CD14-positive monocyte (primary cell): ENCODE data around the gene SRSF12. TPM values are rescaled to one million over a fixed set of nuclear protein-coding genes. Genes with fewer than 3 reads are reported as not detected.

Source experiments
- DNase-seq, 3 donors: peaks; one replicate each; pipeline ENCODE4 v3.0.0-alpha.2; 2011 to 2022
- H2AFZ ChIP-seq: 2 replicates; pipeline ENCODE4 v1.6.0; 2012; ENCODE audit warnings: mild to moderate bottlenecking, low read depth, low read length, inconsistent platforms; ENCODE audit not compliant: insufficient read depth, poor library complexity, severe bottlenecking
- H3K27ac ChIP-seq, 2 donors: 1 replicate in 1 of 2; 2 replicates in 1 of 2; pipeline ENCODE4 v1.5.1; 2012 to 2013; ENCODE audit warnings: low read length in 2 of 2, control low read depth in 1 of 2, inconsistent platforms in 1 of 2, low read depth in 1 of 2, mild to moderate bottlenecking in 1 of 2
- H3K27me3 ChIP-seq, 2 donors: one replicate each; pipeline versions ENCODE4 v1.6.0 to v1.6.1; 2011 to 2013; ENCODE audit warnings: low read length in 2 of 2; ENCODE audit not compliant: control insufficient read depth in 2 of 2, insufficient read depth in 2 of 2
- H3K36me3 ChIP-seq, 2 donors: replicated peaks in 1 of 2; 1 replicate in 1 of 2; 2 replicates in 1 of 2; pipeline versions ENCODE4 v1.5.1 to v1.6.1; 2012 to 2013; ENCODE audit warnings: low read length in 2 of 2, control low read depth in 1 of 2, inconsistent platforms in 1 of 2, mild to moderate bottlenecking in 1 of 2; ENCODE audit not compliant: insufficient read depth in 2 of 2, control insufficient read depth in 1 of 2
- H3K4me1 ChIP-seq, 2 donors: 1 replicate in 1 of 2; 2 replicates in 1 of 2; pipeline versions ENCODE4 v1.5.1 to v1.6.1; 2012 to 2013; ENCODE audit warnings: low read length in 2 of 2, control low read depth in 1 of 2, inconsistent platforms in 1 of 2, mild to moderate bottlenecking in 1 of 2, moderate library complexity in 1 of 2; ENCODE audit not compliant: insufficient read depth in 2 of 2, control insufficient read depth in 1 of 2
- H3K4me2 ChIP-seq: replicated peaks from 2 replicates; pipeline ENCODE3; 2012; ENCODE audit warnings: low read length, moderate library complexity, mild to moderate bottlenecking; ENCODE audit not compliant: poor library complexity, severe bottlenecking; ENCODE audit errors: extremely low read depth
- H3K4me3 ChIP-seq, 3 experiments: fragments of 200-600 bp in 1 of 3; sonication (generic) in 1 of 3; replicated peaks in 1 of 3; 1 replicate in 2 of 3; 2 replicates in 1 of 3; pipeline ENCODE4 v1.5.1; 2011 to 2013; ENCODE audit warnings: low read length in 3 of 3, mild to moderate bottlenecking in 3 of 3, control low read depth in 2 of 3, low read depth in 2 of 3, inconsistent platforms in 1 of 3, moderate library complexity in 1 of 3
- H3K79me2 ChIP-seq: 2 replicates; pipeline ENCODE4 v1.6.0; 2012; ENCODE audit warnings: mild to moderate bottlenecking, control low read depth, inconsistent platforms, low read length, moderate library complexity; ENCODE audit not compliant: insufficient read depth
- H3K9ac ChIP-seq: 2 replicates; pipeline ENCODE4 v1.6.0; 2017; ENCODE audit warnings: low read length, mild to moderate bottlenecking; ENCODE audit not compliant: insufficient read depth, poor library complexity, severe bottlenecking
- H3K9me3 ChIP-seq, 2 donors: replicated peaks in 1 of 2; 1 replicate in 1 of 2; 2 replicates in 1 of 2; pipeline versions ENCODE4 v1.5.1 to v1.6.1; 2012 to 2013; ENCODE audit warnings: low read length in 2 of 2, control low read depth in 1 of 2; ENCODE audit not compliant: control insufficient read depth in 1 of 2, insufficient read depth in 1 of 2
- H4K20me1 ChIP-seq: 2 replicates; pipeline ENCODE4 v1.6.0; 2012; ENCODE audit warnings: mild to moderate bottlenecking, low read length, control low read depth, moderate library complexity; ENCODE audit not compliant: insufficient read depth
- H3K27ac Mint-ChIP-seq, 7 donors: one replicate each; pipeline ENCODE4 v1.8.0; 2020; ENCODE audit warnings: mild to moderate bottlenecking in 7 of 7, mixed read lengths in 7 of 7, moderate library complexity in 6 of 7, inconsistent platforms in 2 of 7
- H3K27me3 Mint-ChIP-seq, 3 donors: one replicate each; pipeline ENCODE4 v1.8.0; 2021 to 2022; ENCODE audit warnings: low read depth in 3 of 3, mild to moderate bottlenecking in 3 of 3, mixed read lengths in 3 of 3, moderate library complexity in 3 of 3, inconsistent platforms in 1 of 3
- H3K36me3 Mint-ChIP-seq, 2 donors: one replicate each; pipeline ENCODE4 v1.8.0; 2020; ENCODE audit warnings: mixed read lengths in 2 of 2, inconsistent platforms in 1 of 2, mild to moderate bottlenecking in 1 of 2
- H3K4me1 Mint-ChIP-seq: one replicate; pipeline ENCODE4 v1.8.0; 2020; ENCODE audit warnings: mild to moderate bottlenecking, mixed read lengths
- H3K4me3 Mint-ChIP-seq, 2 donors: one replicate each; pipeline ENCODE4 v1.8.0; 2020; ENCODE audit warnings: mild to moderate bottlenecking in 2 of 2, mixed read lengths in 2 of 2, moderate library complexity in 1 of 2
- H3K9me3 Mint-ChIP-seq, 7 donors: one replicate each; pipeline ENCODE4 v1.8.0; 2020 to 2022; ENCODE audit warnings: mixed read lengths in 7 of 7, mild to moderate bottlenecking in 6 of 7, moderate library complexity in 6 of 7, inconsistent platforms in 2 of 7
- WGBS: methylation state at CpG from one replicate; pipeline ENCODE4 v1.1.5; 2013; ENCODE audit warnings: missing lambda C conversion rate; ENCODE audit not compliant: insufficient coverage; 5-methylcytosine and 5-hydroxymethylcytosine counted together
- intact Hi-C, 2 donors: fragments of 100-400 bp; cut with micrococcal nuclease; formaldehyde crosslinking; loops; one replicate each; pipeline versions ENCODE4 v1.15.0 to v1.15.1; 2023
- polyA plus RNA-seq, 3 donors: library from polyadenylated mRNA; depleted of rRNA in 1 of 3; unstranded in 2 of 3; stranded (reverse) in 1 of 3; fragments of 300-500 nt in 2 of 3; fragments of >200 nt in 1 of 3; fragmentation: Illumina TruSeq in 2 of 3; gene quantifications; 1 replicate in 2 of 3; 2 replicates in 1 of 3; pipeline ENCODE4 v1.2.3, GENCODE V29; 2012 to 2021
- TF ChIP-seq, protein P1 (sequence below): fragments of 200-600 bp; IDR thresholded peaks from one replicate; pipeline ENCODE4 v1.8.0; 2022; ENCODE audit warnings: antibody characterized with exemption, mild to moderate bottlenecking

The SRSF12 gene
- polyA plus RNA-seq, 3 donors, result 0.04 TPM; not detected in 2

DNA sequence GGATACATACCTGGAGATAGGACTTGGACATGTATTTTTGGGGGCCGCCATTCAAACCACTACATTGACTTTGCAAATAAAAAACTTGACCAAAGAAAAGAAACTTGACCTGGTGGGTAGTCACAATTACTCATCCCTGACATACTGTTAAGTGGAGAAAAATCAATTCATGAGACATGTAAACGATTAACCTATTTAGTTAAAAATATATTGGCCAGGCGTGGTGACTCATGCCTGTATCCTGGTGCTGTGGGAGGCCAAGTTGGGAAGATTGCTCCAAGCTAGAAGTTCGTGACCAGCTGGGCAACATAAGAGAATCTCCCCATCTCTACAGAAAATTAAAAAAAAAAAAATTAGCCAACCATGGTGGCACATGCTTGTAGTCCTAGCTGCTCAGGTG is 2.5 kb upstream of the SRSF12 start:
- Histone ChIP-seq H3K79me2 (no peaks in the 10 kb centered on the region), H3K27ac (no peak overlapping the region), H3K36me3 (no peaks in the 10 kb centered on the region), H3K9ac (no peak overlapping the region), H4K20me1 (no peaks in the 10 kb centered on the region), H2AFZ (no peak overlapping the region), H3K9me3 (no peaks in the 10 kb centered on the region), H3K4me2 (no peak overlapping the region), H3K4me1 (peaks cover 8 to 12% of the 10 kb centered on the region in 2 donors), H3K27me3 (peaks cover 3 to 17% of the 10 kb centered on the region in 2 donors), H3K4me3 (no peak overlapping the region)
- peaks cover 8% of the 10 kb centered on the region for H3K4me1 Mint-ChIP-seq
- intact Hi-C loops, result no loop called here
- H3K36me3 Mint-ChIP-seq, result no peaks in the 10 kb centered on the region
- WGBS, result no CpG with 5 or more reads among the region's 4 CpGs
- no peak overlapping the region for H3K4me3 Mint-ChIP-seq
- TF ChIP-seq, protein P1, sequence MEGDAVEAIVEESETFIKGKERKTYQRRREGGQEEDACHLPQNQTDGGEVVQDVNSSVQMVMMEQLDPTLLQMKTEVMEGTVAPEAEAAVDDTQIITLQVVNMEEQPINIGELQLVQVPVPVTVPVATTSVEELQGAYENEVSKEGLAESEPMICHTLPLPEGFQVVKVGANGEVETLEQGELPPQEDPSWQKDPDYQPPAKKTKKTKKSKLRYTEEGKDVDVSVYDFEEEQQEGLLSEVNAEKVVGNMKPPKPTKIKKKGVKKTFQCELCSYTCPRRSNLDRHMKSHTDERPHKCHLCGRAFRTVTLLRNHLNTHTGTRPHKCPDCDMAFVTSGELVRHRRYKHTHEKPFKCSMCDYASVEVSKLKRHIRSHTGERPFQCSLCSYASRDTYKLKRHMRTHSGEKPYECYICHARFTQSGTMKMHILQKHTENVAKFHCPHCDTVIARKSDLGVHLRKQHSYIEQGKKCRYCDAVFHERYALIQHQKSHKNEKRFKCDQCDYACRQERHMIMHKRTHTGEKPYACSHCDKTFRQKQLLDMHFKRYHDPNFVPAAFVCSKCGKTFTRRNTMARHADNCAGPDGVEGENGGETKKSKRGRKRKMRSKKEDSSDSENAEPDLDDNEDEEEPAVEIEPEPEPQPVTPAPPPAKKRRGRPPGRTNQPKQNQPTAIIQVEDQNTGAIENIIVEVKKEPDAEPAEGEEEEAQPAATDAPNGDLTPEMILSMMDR, result no peak
- DNase-seq, result no peak
- no peak overlapping the region for H3K27ac Mint-ChIP-seq
- peaks cover 8 to 19% (median 9%) of the 10 kb centered on the region in 3 donors for H3K27me3 Mint-ChIP-seq
- peaks cover 0 to 7% (median 3%) of the 10 kb centered on the region in 7 donors for H3K9me3 Mint-ChIP-seq

DNA sequence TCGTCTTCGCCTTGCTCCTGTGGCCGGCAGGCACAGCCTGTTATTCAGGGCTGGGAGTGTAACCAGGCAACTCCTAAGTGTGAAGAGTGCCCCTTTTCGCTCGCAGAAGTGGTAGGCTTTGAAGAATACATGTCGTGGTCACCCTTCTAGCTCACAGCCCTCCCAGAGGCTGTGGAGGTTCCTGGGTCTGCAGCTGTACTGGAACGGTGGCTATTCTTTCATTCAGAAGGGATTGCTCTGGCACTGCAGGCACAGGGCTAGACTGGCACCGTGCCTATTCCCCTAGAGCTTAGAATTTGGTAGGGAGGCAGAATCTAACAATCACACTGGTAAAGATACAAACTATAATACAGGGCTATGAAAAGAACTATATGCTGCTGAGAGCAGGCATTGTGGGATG is 1.1 kb upstream of the SRSF12 start:
- H3K4me1 Mint-ChIP-seq, result peaks cover 8% of the 10 kb centered on the region
- TF ChIP-seq, protein P1, result no peak
- no peak for DNase-seq
- Histone ChIP-seq H3K9ac (no peak overlapping the region), H4K20me1 (no peaks in the 10 kb centered on the region), H3K79me2 (no peaks in the 10 kb centered on the region), H3K4me3 (no peak overlapping the region), H3K4me1 (peaks cover 8 to 12% of the 10 kb centered on the region in 2 donors), H3K27ac (no peak overlapping the region), H3K27me3 (peaks cover 3 to 17% of the 10 kb centered on the region in 2 donors), H3K4me2 (no peak overlapping the region), H2AFZ (no peak overlapping the region), H3K9me3 (no peaks in the 10 kb centered on the region), H3K36me3 (no peaks in the 10 kb centered on the region)
- no CpG with 5 or more reads among the region's 8 CpGs for WGBS
- H3K27ac Mint-ChIP-seq, result no peak overlapping the region
- H3K9me3 Mint-ChIP-seq, result peaks cover 0 to 6% (median 3%) of the 10 kb centered on the region in 7 donors
- H3K36me3 Mint-ChIP-seq, result no peaks in the 10 kb centered on the region
- peaks cover 8 to 19% (median 9%) of the 10 kb centered on the region in 3 donors for H3K27me3 Mint-ChIP-seq
- intact Hi-C loops, result no loop called here
- H3K4me3 Mint-ChIP-seq, result peak overlapping the region in 1 of 2 donors; percentile 1
